Neuronal stem cell (in vitro differentiated cells): ENCODE data around the gene TMPRSS6.
A peak's percentile ranks its signal among the peaks of the same experiment; 100 is the strongest.

ENCODE experiments used
- DNase-seq: peaks from one replicate; pipeline ENCODE4 v3.0.0-alpha.2; 2013; ENCODE audit warnings: low spot score
- H2AFZ ChIP-seq: one replicate; pipeline ENCODE4 v1.6.1; 2013; ENCODE audit warnings: mild to moderate bottlenecking, low read length, inconsistent platforms
- H2AK5ac ChIP-seq: 2 replicates; pipeline ENCODE4 v1.6.1; 2013; ENCODE audit warnings: low read depth, mild to moderate bottlenecking, inconsistent platforms, low read length, moderate library complexity, mixed read lengths
- H2BK120ac ChIP-seq: 2 replicates; pipeline ENCODE4 v1.6.1; 2013; ENCODE audit warnings: low read depth, mild to moderate bottlenecking, inconsistent platforms, low read length, moderate library complexity, mixed read lengths
- H2BK12ac ChIP-seq: one replicate; pipeline ENCODE4 v1.6.1; 2013; ENCODE audit warnings: low read length, inconsistent platforms
- H2BK15ac ChIP-seq: 2 replicates; pipeline ENCODE4 v1.6.1; 2013; ENCODE audit warnings: mild to moderate bottlenecking, low read length, inconsistent platforms, mixed read lengths
- H2BK5ac ChIP-seq: one replicate; pipeline ENCODE4 v1.6.1; 2013; ENCODE audit warnings: inconsistent platforms, mild to moderate bottlenecking, low read length, moderate library complexity
- H3K14ac ChIP-seq: one replicate; pipeline ENCODE4 v1.6.1; 2013; ENCODE audit warnings: low read length, inconsistent platforms
- H3K18ac ChIP-seq: 2 replicates; pipeline ENCODE4 v1.6.1; 2013; ENCODE audit warnings: low read length, inconsistent platforms
- H3K23ac ChIP-seq: 2 replicates; pipeline ENCODE4 v1.6.1; 2013; ENCODE audit warnings: low read depth, mild to moderate bottlenecking, mixed read lengths, low read length, inconsistent platforms; ENCODE audit not compliant: poor library complexity
- H3K27ac ChIP-seq: replicated peaks from 3 replicates; pipeline ENCODE4 v1.5.1; 2013; ENCODE audit warnings: low read length, inconsistent platforms
- H3K27me3 ChIP-seq, 3 experiments: 2 replicates each; pipeline ENCODE4 v1.6.1; 2013; ENCODE audit warnings: low read length in 3 of 3, mild to moderate bottlenecking in 2 of 3, inconsistent platforms in 1 of 3, low read depth in 1 of 3, mixed read lengths in 1 of 3, moderate library complexity in 1 of 3; ENCODE audit not compliant: control insufficient read depth in 3 of 3, insufficient read depth in 3 of 3
- H3K36me3 ChIP-seq, 2 donors: replicated peaks in 1 of 2; 2 replicates each; pipeline ENCODE4 v1.6.1; 2013; ENCODE audit warnings: low read length in 2 of 2; ENCODE audit not compliant: control insufficient read depth in 2 of 2, insufficient read depth in 2 of 2
- H3K4ac ChIP-seq: 2 replicates; pipeline ENCODE4 v1.6.1; 2013; ENCODE audit warnings: inconsistent platforms, mild to moderate bottlenecking, low read length, moderate library complexity
- H3K4me1 ChIP-seq, 2 donors: 1 replicate in 1 of 2; 2 replicates in 1 of 2; pipeline ENCODE4 v1.6.1; 2013; ENCODE audit warnings: low read length in 2 of 2, low read depth in 1 of 2; ENCODE audit not compliant: control insufficient read depth in 2 of 2, insufficient read depth in 1 of 2
- H3K4me2 ChIP-seq: one replicate; pipeline ENCODE4 v1.6.1; 2013; ENCODE audit warnings: mild to moderate bottlenecking, low read length, inconsistent platforms; ENCODE audit not compliant: insufficient read depth, poor library complexity, severe bottlenecking
- H3K4me3 ChIP-seq, 2 donors: 2 replicates each; pipeline ENCODE4 v1.5.1; 2013; ENCODE audit warnings: low read length in 2 of 2, mild to moderate bottlenecking in 2 of 2, inconsistent platforms in 1 of 2, moderate library complexity in 1 of 2
- H3K79me1 ChIP-seq: one replicate; pipeline ENCODE4 v1.6.1; 2013; ENCODE audit warnings: low read depth, mild to moderate bottlenecking, inconsistent platforms, low read length, moderate library complexity
- H3K9ac ChIP-seq: one replicate; pipeline ENCODE4 v1.6.1; 2013; ENCODE audit warnings: mild to moderate bottlenecking, low read depth, low read length, inconsistent platforms; ENCODE audit not compliant: poor library complexity
- H3K9me3 ChIP-seq, 2 donors: replicated peaks in 1 of 2; 2 replicates each; pipeline versions ENCODE3 to v1.6.1; 2013; ENCODE audit warnings: low read length in 2 of 2, mild to moderate bottlenecking in 2 of 2, inconsistent platforms in 1 of 2, low read depth in 1 of 2, mixed read lengths in 1 of 2, moderate library complexity in 1 of 2; ENCODE audit not compliant: control insufficient read depth in 2 of 2, insufficient read depth in 1 of 2
- H4K8ac ChIP-seq: one replicate; pipeline ENCODE4 v1.6.1; 2013; ENCODE audit warnings: low read depth, mild to moderate bottlenecking, inconsistent platforms, low read length, moderate library complexity
- H4K91ac ChIP-seq: one replicate; pipeline ENCODE4 v1.6.1; 2013; ENCODE audit warnings: low read length, low read depth, mild to moderate bottlenecking, inconsistent platforms; ENCODE audit not compliant: poor library complexity
- WGBS, 2 donors: extraction: QIAGEN DNeasy Blood & Tissue Kit; methylation state at CpG; one replicate each; pipeline ENCODE4 v1.1.7; 2013; ENCODE audit warnings: missing lambda C conversion rate in 2 of 2, mixed read lengths in 1 of 2; ENCODE audit not compliant: insufficient read length in 2 of 2, insufficient replicate concordance in 1 of 2; ENCODE audit errors: extremely low coverage in 2 of 2; 5-methylcytosine and 5-hydroxymethylcytosine counted together

The TMPRSS6 gene

DNA sequence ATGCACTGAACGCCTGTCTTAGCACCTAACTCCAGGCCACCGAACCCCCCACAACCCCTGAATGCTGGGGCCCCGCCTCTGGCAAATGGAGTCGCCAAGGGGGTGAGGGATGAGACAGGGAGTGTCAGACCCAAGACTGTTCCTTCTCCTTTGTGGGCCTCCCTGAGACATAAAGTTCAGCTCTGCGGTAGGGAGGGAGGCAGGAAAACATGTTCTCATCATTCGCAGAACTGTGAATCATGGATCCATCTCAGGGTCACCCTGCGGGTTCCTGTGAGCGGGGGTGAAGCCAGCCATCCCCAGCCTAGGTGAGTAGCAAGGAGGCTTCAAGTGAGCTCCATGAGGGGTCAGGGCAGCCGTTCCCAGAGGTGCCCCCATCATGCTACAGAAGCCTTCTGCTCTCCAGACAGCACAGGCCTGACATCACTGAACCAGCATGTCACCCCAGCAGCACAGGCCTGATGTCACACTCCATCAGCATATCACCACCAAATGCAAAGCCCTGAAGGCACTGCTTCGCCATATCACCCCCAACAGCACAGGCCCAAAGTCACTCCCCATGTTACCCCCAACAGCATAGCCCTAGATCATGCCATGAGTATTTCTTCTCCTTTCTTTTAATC is 27.2 kb downstream of the TMPRSS6 start:
- Histone ChIP-seq H3K4ac (no peak overlapping the region), H2BK5ac (no peak overlapping the region), H3K79me1 (no peaks in the 10 kb centered on the region), H3K9me3 (no peaks in the 10 kb centered on the region), H2AK5ac (peak overlapping the region; percentile 81), H2AFZ (no peak overlapping the region), H2BK120ac (no peak overlapping the region), H3K14ac (no peak overlapping the region), H3K9ac (peak overlapping the region; percentile 38), H3K27me3 (peaks cover 0 to 56% (median 2%) of the 10 kb centered on the region in 3 experiments), H4K91ac (no peak overlapping the region), H2BK12ac (no peak overlapping the region), H3K27ac (no peak overlapping the region), H3K23ac (no peak overlapping the region), H3K4me3 (no peak overlapping the region), H3K18ac (peak overlapping the region; percentile 69), H3K4me1 (peaks cover 0 to 6% of the 10 kb centered on the region in 2 donors), H4K8ac (no peak overlapping the region), H3K4me2 (no peak overlapping the region), H2BK15ac (no peak overlapping the region), H3K36me3 (no peaks in the 10 kb centered on the region)
- no peak for DNase-seq
- no CpG with 5 or more reads among the region's 10 CpGs for WGBS, 2 donors

DNA sequence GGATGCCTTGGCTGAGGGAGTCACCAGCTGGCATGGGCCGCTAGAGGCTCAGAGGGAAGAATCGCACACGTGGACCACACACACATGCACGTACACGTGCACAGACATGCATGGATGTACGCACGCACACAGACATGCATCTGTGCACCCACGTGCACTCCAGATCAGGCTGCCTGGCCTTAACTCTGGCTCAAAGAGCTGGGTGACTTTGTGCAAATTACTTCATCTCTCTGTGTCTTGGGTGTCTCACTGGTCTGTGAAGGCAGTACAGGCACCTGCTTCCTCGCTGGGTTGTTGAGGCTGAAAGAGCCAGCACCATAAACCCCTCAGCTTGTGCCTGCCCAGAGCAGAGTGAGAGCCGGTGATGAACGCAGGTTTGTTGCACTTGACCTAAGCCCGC is 28.7 kb downstream of the TMPRSS6 start:
- H3K9me3 ChIP-seq = no peaks in the 10 kb centered on the region
- no peak overlapping the region for H3K4me2 ChIP-seq
- H3K9ac ChIP-seq = no peak overlapping the region
- peaks cover 0 to 62% (median 6%) of the 10 kb centered on the region in 3 experiments for H3K27me3 ChIP-seq
- no peak overlapping the region for H3K27ac ChIP-seq
- H3K14ac ChIP-seq = no peak overlapping the region
- H2BK15ac ChIP-seq = no peak overlapping the region
- no peak overlapping the region for H4K8ac ChIP-seq
- no peaks in the 10 kb centered on the region for H3K36me3 ChIP-seq
- peaks cover 0 to 6% of the 10 kb centered on the region in 2 donors for H3K4me1 ChIP-seq
- DNase-seq = no peak
- no peak overlapping the region for H2BK5ac ChIP-seq
- no peak overlapping the region for H3K18ac ChIP-seq
- H3K79me1 ChIP-seq = no peaks in the 10 kb centered on the region
- no peak overlapping the region for H3K4ac ChIP-seq
- no peak overlapping the region for H2AFZ ChIP-seq
- no peak overlapping the region for H3K23ac ChIP-seq
- WGBS, 2 donors = no CpG with 5 or more reads among the region's 12 CpGs
- no peak overlapping the region for H4K91ac ChIP-seq
- H3K4me3 ChIP-seq = no peak overlapping the region
- H2AK5ac ChIP-seq = no peak overlapping the region
- H2BK120ac ChIP-seq = no peak overlapping the region
- no peak overlapping the region for H2BK12ac ChIP-seq

DNA sequence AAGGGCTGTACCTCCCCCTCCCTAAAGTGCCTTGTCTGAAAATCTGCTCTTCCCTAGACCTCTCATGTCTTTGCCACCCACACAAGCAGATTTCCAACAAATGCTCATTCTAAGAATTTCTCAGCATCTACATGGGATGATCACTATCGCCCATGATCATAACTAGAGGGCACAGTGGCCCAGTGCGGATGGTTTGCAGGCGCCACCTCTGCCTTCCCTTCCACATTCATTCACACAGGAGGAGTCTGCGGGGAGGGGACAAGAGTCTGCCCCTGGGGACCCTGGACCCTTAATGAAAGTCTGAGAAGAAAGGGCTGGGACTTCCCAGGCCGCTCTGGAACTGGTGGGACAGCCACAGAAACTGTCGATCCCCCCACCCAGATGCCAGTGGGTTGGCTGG is 29.1 kb downstream of the TMPRSS6 start:
- Histone ChIP-seq H2BK15ac (no peak overlapping the region), H2BK120ac (no peak overlapping the region), H2BK12ac (no peak overlapping the region), H3K4me2 (no peak overlapping the region), H3K14ac (no peak overlapping the region), H3K23ac (no peak overlapping the region), H3K4ac (no peak overlapping the region), H4K8ac (no peak overlapping the region), H2AFZ (no peak overlapping the region), H3K27me3 (peaks cover 0 to 60% (median 6%) of the 10 kb centered on the region in 3 experiments), H4K91ac (no peak overlapping the region), H3K18ac (no peak overlapping the region), H3K27ac (no peak overlapping the region), H3K9ac (no peak overlapping the region), H3K36me3 (no peaks in the 10 kb centered on the region), H3K4me3 (no peak overlapping the region), H3K4me1 (peaks cover 0 to 6% of the 10 kb centered on the region in 2 donors), H3K9me3 (no peaks in the 10 kb centered on the region), H2BK5ac (no peak overlapping the region), H3K79me1 (no peaks in the 10 kb centered on the region), H2AK5ac (no peak overlapping the region)
- DNase-seq = no peak
- WGBS, 2 donors = no CpG with 5 or more reads among the region's 6 CpGs

DNA sequence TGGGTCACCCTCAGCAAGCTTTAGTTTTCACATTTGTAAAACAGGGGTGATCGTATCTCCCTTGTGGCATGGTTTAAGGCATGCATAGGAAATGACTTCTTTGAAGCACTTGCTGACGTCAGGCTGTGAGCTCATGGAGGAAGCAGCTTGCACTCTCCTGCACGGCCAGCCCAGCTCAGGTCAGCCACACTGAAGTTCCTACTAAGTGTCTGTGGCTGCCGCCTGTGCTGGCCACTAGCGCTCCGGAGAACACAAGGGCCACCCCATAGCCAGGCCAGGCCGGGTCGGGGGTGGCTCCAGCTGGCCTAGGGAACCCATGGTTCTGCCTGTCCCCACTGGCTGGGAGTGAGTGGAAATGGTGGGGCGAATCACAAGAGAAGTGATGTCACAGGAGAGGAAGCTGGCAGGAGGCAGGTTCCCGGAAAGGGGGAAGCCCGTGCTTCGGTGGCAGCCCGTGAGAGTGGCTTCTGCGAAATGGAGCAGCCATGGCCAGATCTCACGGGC is 29.8 kb downstream of the TMPRSS6 start:
- H2AK5ac ChIP-seq = peak overlapping the region; percentile 41

More for the DNA sequence above, 29.8 kb downstream of the TMPRSS6 start:
- Histone ChIP-seq H3K4me2 (no peak overlapping the region), H3K36me3 (no peaks in the 10 kb centered on the region), H3K23ac (peak overlapping the region; percentile 59), H3K4me1 (peaks cover 0 to 6% of the 10 kb centered on the region in 2 donors), H2AFZ (no peak overlapping the region), H3K18ac (peak overlapping the region; percentile 53), H2BK12ac (peak overlapping the region; percentile 69), H3K79me1 (no peaks in the 10 kb centered on the region), H3K14ac (no peak overlapping the region), H3K4me3 (no peak overlapping the region), H3K27me3 (peaks cover 0 to 53% (median 6%) of the 10 kb centered on the region in 3 experiments), H4K91ac (no peak overlapping the region), H2BK5ac (no peak overlapping the region), H3K9me3 (peaks cover 0 to under 1% of the 10 kb centered on the region in 2 donors), H2BK120ac (peak overlapping the region; percentile 42), H2BK15ac (no peak overlapping the region), H4K8ac (no peak overlapping the region), H3K9ac (no peak overlapping the region), H3K27ac (no peak overlapping the region), H3K4ac (no peak overlapping the region)
- DNase-seq = no peak
- no CpG with 5 or more reads among the region's 15 CpGs for WGBS, 2 donors
